Keratinocyte (primary cell): ENCODE data around the gene FOCAD. TPM values are rescaled to one million over a fixed set of nuclear protein-coding genes. Genes with fewer than 3 reads are reported as not detected.

ENCODE experiments used
- DNase-seq: peaks from one replicate; pipeline ENCODE4 v3.0.0-alpha.2; 2011; ENCODE audit warnings: low read depth, missing footprints, low spot score
- FAIRE-seq: peaks from 2 replicates; lab custom pipeline; 2011; peaks lifted over from hg19 to GRCh38; lab: Jason Lieb, UNC
- H2AFZ ChIP-seq: 2 replicates; pipeline ENCODE4 v1.6.0; 2012; ENCODE audit warnings: low read length, control low read depth, inconsistent platforms; ENCODE audit not compliant: control insufficient read depth
- H3K27ac ChIP-seq: 2 replicates; pipeline ENCODE4 v1.5.1; 2011; ENCODE audit warnings: low read length; ENCODE audit not compliant: control insufficient read depth, insufficient read depth
- H3K27me3 ChIP-seq: 3 replicates; pipeline ENCODE4 v1.6.0; 2011; ENCODE audit warnings: low read length; ENCODE audit not compliant: control insufficient read depth, insufficient read depth; ENCODE audit errors: extremely low read depth
- H3K36me3 ChIP-seq, 2 experiments: 2 replicates in 1 of 2; 3 replicates in 1 of 2; pipeline ENCODE4 v1.5.1; 2011; ENCODE audit warnings: low read length in 2 of 2, mild to moderate bottlenecking in 1 of 2; ENCODE audit not compliant: control insufficient read depth in 2 of 2, insufficient read depth in 2 of 2; ENCODE audit errors: extremely low read depth in 1 of 2
- H3K4me1 ChIP-seq: 3 replicates; pipeline ENCODE4 v1.5.1; 2011; ENCODE audit warnings: low read length; ENCODE audit not compliant: control insufficient read depth, insufficient read depth; ENCODE audit errors: extremely low read depth
- H3K4me2 ChIP-seq: 3 replicates; pipeline ENCODE4 v1.6.0; 2011; ENCODE audit warnings: low read depth, low read length; ENCODE audit not compliant: control insufficient read depth, insufficient read depth; ENCODE audit errors: extremely low read depth
- H3K4me3 ChIP-seq, 3 experiments: fragments of 200-600 bp in 1 of 3; sonication (generic) in 1 of 3; 2 replicates in 2 of 3; 3 replicates in 1 of 3; pipeline ENCODE4 v1.5.1; 2011 to 2016; ENCODE audit warnings: low read length in 3 of 3, mild to moderate bottlenecking in 3 of 3, control low read depth in 2 of 3, inconsistent platforms in 1 of 3, low read depth in 1 of 3, mixed read lengths in 1 of 3, mixed run types in 1 of 3, moderate library complexity in 1 of 3; ENCODE audit not compliant: control insufficient read depth in 2 of 3, insufficient read depth in 2 of 3; ENCODE audit errors: extremely low read depth in 1 of 3
- H3K79me2 ChIP-seq: 2 replicates; pipeline ENCODE4 v1.6.0; 2012; ENCODE audit warnings: low read length; ENCODE audit not compliant: control insufficient read depth, insufficient read depth
- H3K9ac ChIP-seq: 3 replicates; pipeline ENCODE4 v1.6.0; 2011; ENCODE audit warnings: low read length; ENCODE audit not compliant: control insufficient read depth, insufficient read depth; ENCODE audit errors: extremely low read depth
- H3K9me1 ChIP-seq: 3 replicates; pipeline ENCODE4 v1.6.0; 2011; ENCODE audit warnings: low read length; ENCODE audit not compliant: control insufficient read depth, insufficient read depth; ENCODE audit errors: extremely low read depth
- H3K9me3 ChIP-seq: 2 replicates; pipeline ENCODE4 v1.5.1; 2012; ENCODE audit warnings: low read depth, low read length; ENCODE audit not compliant: control insufficient read depth
- H4K20me1 ChIP-seq: 3 replicates; pipeline ENCODE4 v1.6.0; 2011; ENCODE audit warnings: low read length; ENCODE audit not compliant: control insufficient read depth, insufficient read depth; ENCODE audit errors: extremely low read depth
- CTCF ChIP-seq, 3 experiments: IDR thresholded peaks in 1 of 3; conservative IDR thresholded peaks in 1 of 3; optimal IDR thresholded peaks in 1 of 3; 2 replicates in 2 of 3; 3 replicates in 1 of 3; pipeline versions ENCODE3 to v1.5.1; 2011; ENCODE audit warnings: low read length in 3 of 3, mild to moderate bottlenecking in 3 of 3, moderate library complexity in 2 of 3, control low read depth in 1 of 3, inconsistent platforms in 1 of 3; ENCODE audit not compliant: insufficient read depth in 2 of 3; ENCODE audit errors: extremely low read depth in 1 of 3
- EZH2 ChIP-seq: IDR thresholded peaks from one replicate; pipeline ENCODE4 v1.6.1; 2012; ENCODE audit warnings: inconsistent platforms, mild to moderate bottlenecking, low read length, moderate library complexity
- dilution Hi-C: fragments of 300-500 bp; cut with MboI; formaldehyde crosslinking; loops from one replicate; pipeline ENCODE4 v1.7.0; 2020; ENCODE audit warnings: low sequenced_read_pairs; ENCODE audit not compliant: extremely low pct_ligation_motif_present
- polyA plus RNA-seq, 5 experiments: library from polyadenylated mRNA; depleted of rRNA in 3 of 5; stranded (reverse) in 3 of 5; stranded (forward) in 1 of 5; unstranded in 1 of 5; fragments of >200 nt; gene quantifications; 1 replicate in 1 of 5; 2 replicates in 3 of 5; 3 replicates in 1 of 5; pipeline versions ENCODE4 v1.2.1 to v1.2.3, GENCODE V29; 2011 to 2012; ENCODE audit warnings: missing spikeins in 2 of 5, low read depth in 1 of 5, low replicate concordance in 1 of 5

The FOCAD gene
- polyA plus RNA-seq, 1 donor (not counting 4 experiments of a cell fraction or from before 2014, with no cell fraction given), result 33.1 TPM

DNA sequence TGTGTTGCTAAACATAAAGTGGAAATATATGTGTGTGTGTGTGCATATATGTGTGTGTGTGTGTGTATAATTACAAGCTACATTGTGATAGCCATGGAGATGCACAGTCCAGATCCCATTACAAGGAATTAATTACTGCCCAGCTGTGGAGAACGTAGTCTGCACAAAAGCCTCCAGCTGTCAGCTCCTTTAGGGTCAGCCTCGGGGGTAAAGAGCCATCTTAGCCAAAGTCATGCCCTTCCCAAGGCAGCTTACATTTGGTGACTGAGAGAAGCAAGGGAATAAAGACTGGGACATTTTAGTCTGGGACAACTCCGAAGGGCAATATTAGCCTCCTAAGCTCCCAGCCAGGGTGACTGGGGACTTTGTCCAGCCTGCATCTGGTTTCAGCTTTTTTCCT is 21.9 kb upstream of the FOCAD start:
- FAIRE-seq, result no peak
- Histone ChIP-seq H3K4me1 (no peaks in the 10 kb centered on the region), H3K9me3 (no peaks in the 10 kb centered on the region), H3K9me1 (no peaks in the 10 kb centered on the region), H3K27ac (no peak overlapping the region), H3K9ac (no peak overlapping the region), H3K4me3 (no peak overlapping the region), H3K4me2 (no peak overlapping the region), H2AFZ (no peak overlapping the region), H3K79me2 (no peaks in the 10 kb centered on the region), H3K27me3 (no peaks in the 10 kb centered on the region), H3K36me3 (no peaks in the 10 kb centered on the region), H4K20me1 (no peaks in the 10 kb centered on the region)
- no peak for DNase-seq
- TF ChIP-seq EZH2 (no peak), CTCF (optimal IDR thresholded peaks at IDR 0.05 in 1 of 3, IDR thresholded peaks at IDR 0.05 in 1 of 3, conservative IDR thresholded peaks at IDR 0.05 in 1 of 3; ENCODE audit: extremely low read depth in 1 of 3, insufficient read depth in 2 of 3, low read length in 3 of 3) (no peak)
- dilution Hi-C loops, result no loop called here

DNA sequence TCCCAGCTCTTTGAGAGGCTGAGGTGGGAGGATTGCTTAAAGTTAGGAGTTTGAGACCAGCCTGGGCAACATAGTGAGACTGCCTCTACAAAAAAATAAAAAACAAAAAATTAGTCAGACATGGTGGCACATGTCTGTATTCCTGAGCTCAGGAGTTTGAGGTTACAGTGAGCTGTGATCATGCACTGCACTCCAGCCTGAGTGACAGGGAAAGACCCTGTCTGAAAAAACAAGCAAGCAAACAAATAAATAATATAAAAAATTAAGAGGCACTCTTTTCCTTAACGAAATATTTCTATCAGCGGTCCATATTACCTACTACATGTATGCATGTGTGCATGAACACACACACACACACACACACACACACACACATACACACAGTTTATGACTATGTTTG is 20.9 kb upstream of the FOCAD start:
- no peak overlapping the region for H3K4me3 ChIP-seq
- no peaks in the 10 kb centered on the region for H3K4me1 ChIP-seq
- no peaks in the 10 kb centered on the region for H3K79me2 ChIP-seq
- H3K4me2 ChIP-seq, result no peak overlapping the region
- H3K27ac ChIP-seq, result no peak overlapping the region
- FAIRE-seq (no peak), DNase-seq (no peak)
- H3K9me1 ChIP-seq, result no peaks in the 10 kb centered on the region
- no peak for TF ChIP-seq EZH2
- TF ChIP-seq CTCF (optimal IDR thresholded peaks at IDR 0.05 in 1 of 3, IDR thresholded peaks at IDR 0.05 in 1 of 3, conservative IDR thresholded peaks at IDR 0.05 in 1 of 3; ENCODE audit: extremely low read depth in 1 of 3, insufficient read depth in 2 of 3, low read length in 3 of 3), result no peak
- no peaks in the 10 kb centered on the region for H3K27me3 ChIP-seq
- H3K36me3 ChIP-seq, result no peaks in the 10 kb centered on the region
- H2AFZ ChIP-seq, result no peak overlapping the region
- H3K9ac ChIP-seq, result no peak overlapping the region
- no peaks in the 10 kb centered on the region for H4K20me1 ChIP-seq
- H3K9me3 ChIP-seq, result no peaks in the 10 kb centered on the region
- dilution Hi-C loops, result no loop called here
